ENCODE measurements around the gene MARK1.

The MARK1 gene

GRCh38 chr1:220701974-220702373 lies 174.0 kb downstream of the MARK1 start:
- H3K9ac ChIP-seq (ENCODE audit: low read length) = no peak overlapping the region
- no peaks in the 10 kb centered on the region for H4K20me1 ChIP-seq (ENCODE audit: insufficient read depth, low read length)
- no peak overlapping the region for H2AFZ ChIP-seq (ENCODE audit: low read length)
- no peaks in the 10 kb centered on the region for H3K9me2 ChIP-seq (replicated peaks; ENCODE audit: insufficient read depth, low read length)
- no peak for TF ChIP-seq EZH2phosphoT487 (IDR thresholded peaks at IDR 0.05; ENCODE audit: low read length)
- no peaks in the 10 kb centered on the region for H3K79me2 ChIP-seq (ENCODE audit: low read length)
- no peaks in the 10 kb centered on the region for H3K4me1 ChIP-seq (ENCODE audit: low read length)
- H3K4me2 ChIP-seq (ENCODE audit: low read depth, low read length) = no peak overlapping the region
- no peaks in the 10 kb centered on the region for H3K36me3 ChIP-seq (replicated peaks; ENCODE audit: insufficient read depth, low read length)
- H3K27ac ChIP-seq (ENCODE audit: low read length) = no peak overlapping the region
- H3F3A ChIP-seq (ENCODE audit: insufficient read depth, low read length) = no peaks in the 10 kb centered on the region
- no peak for DNase-seq
- H3K4me3 ChIP-seq (ENCODE audit: low read length) = no peak overlapping the region
- H3K27me3 ChIP-seq (replicated peaks; ENCODE audit: insufficient read depth, low read length) = no peaks in the 10 kb centered on the region
- H3K9me3 ChIP-seq (replicated peaks; ENCODE audit: insufficient read depth, low read length) = no peaks in the 10 kb centered on the region

GRCh38 chr1:220702733-220703270 lies 174.9 kb downstream of the MARK1 start:
- no peak overlapping the region for H2AFZ ChIP-seq (ENCODE audit: low read length)
- H3K9ac ChIP-seq (ENCODE audit: low read length) = no peak overlapping the region
- no peaks in the 10 kb centered on the region for H3F3A ChIP-seq (ENCODE audit: insufficient read depth, low read length)
- TF ChIP-seq EZH2phosphoT487 (IDR thresholded peaks at IDR 0.05; ENCODE audit: low read length) = no peak
- no peak for TF ChIP-seq EZH2 (optimal IDR thresholded peaks at IDR 0.05; ENCODE audit: low read depth, low read length)
- no peak for TF ChIP-seq CTCF (IDR thresholded peaks at IDR 0.05; ENCODE audit: low read length)
- H3K27me3 ChIP-seq (replicated peaks; ENCODE audit: insufficient read depth, low read length) = no peaks in the 10 kb centered on the region
- no peak overlapping the region for H3K4me2 ChIP-seq (ENCODE audit: low read depth, low read length)
- H3K36me3 ChIP-seq (replicated peaks; ENCODE audit: insufficient read depth, low read length) = no peaks in the 10 kb centered on the region
- DNase-seq = no peak
- no peak overlapping the region for H3K27ac ChIP-seq (ENCODE audit: low read length)
- no peaks in the 10 kb centered on the region for H4K20me1 ChIP-seq (ENCODE audit: insufficient read depth, low read length)
- H3K9me3 ChIP-seq (replicated peaks; ENCODE audit: insufficient read depth, low read length) = no peaks in the 10 kb centered on the region
- no peak overlapping the region for H3K4me3 ChIP-seq (ENCODE audit: low read length)
- no peaks in the 10 kb centered on the region for H3K79me2 ChIP-seq (ENCODE audit: low read length)
- no peaks in the 10 kb centered on the region for H3K4me1 ChIP-seq (ENCODE audit: low read length)
- no peaks in the 10 kb centered on the region for H3K9me2 ChIP-seq (replicated peaks; ENCODE audit: insufficient read depth, low read length)

DNA sequence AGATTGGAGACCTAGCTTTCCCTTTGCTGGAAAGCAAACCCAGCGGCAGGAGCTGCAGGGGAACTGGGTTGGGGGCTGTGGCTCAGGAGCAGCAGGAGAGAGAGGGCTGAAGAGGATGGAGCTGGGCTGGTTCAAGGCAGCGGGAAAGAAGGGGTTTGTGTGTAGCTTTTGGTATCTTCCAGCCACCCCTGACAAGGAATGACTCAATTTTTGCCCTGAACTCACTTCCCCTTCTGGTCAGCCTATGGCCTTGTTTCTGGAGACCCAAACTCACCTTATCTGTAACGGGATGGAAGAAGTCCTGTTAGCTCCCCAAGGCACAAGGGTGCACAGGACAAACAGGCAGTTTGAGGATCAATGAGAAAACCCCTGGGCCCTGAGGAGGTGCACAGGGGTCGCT lies 175.4 kb downstream of the MARK1 start:
- H3K4me2 ChIP-seq (ENCODE audit: low read depth, low read length) = no peak overlapping the region
- H3F3A ChIP-seq (ENCODE audit: insufficient read depth, low read length) = no peaks in the 10 kb centered on the region
- no peaks in the 10 kb centered on the region for H3K4me1 ChIP-seq (ENCODE audit: low read length)
- DNase-seq = no peak
- no peak overlapping the region for H3K4me3 ChIP-seq (ENCODE audit: low read length)
- H3K9ac ChIP-seq (ENCODE audit: low read length) = no peak overlapping the region
- no peak overlapping the region for H2AFZ ChIP-seq (ENCODE audit: low read length)
- TF ChIP-seq EZH2 (optimal IDR thresholded peaks at IDR 0.05; ENCODE audit: low read depth, low read length) (no peak), CTCF (IDR thresholded peaks at IDR 0.05; ENCODE audit: low read length) (no peak), EZH2phosphoT487 (IDR thresholded peaks at IDR 0.05; ENCODE audit: low read length) (no peak)
- H3K79me2 ChIP-seq (ENCODE audit: low read length) = no peaks in the 10 kb centered on the region
- H3K9me3 ChIP-seq (replicated peaks; ENCODE audit: insufficient read depth, low read length) = no peaks in the 10 kb centered on the region
- no peak overlapping the region for H3K27ac ChIP-seq (ENCODE audit: low read length)
- H3K36me3 ChIP-seq (replicated peaks; ENCODE audit: insufficient read depth, low read length) = no peaks in the 10 kb centered on the region
- no peaks in the 10 kb centered on the region for H3K9me2 ChIP-seq (replicated peaks; ENCODE audit: insufficient read depth, low read length)
- H3K27me3 ChIP-seq (replicated peaks; ENCODE audit: insufficient read depth, low read length) = no peaks in the 10 kb centered on the region
- no peaks in the 10 kb centered on the region for H4K20me1 ChIP-seq (ENCODE audit: insufficient read depth, low read length)

GRCh38 chr1:220705782-220706181 lies 177.8 kb downstream of the MARK1 start:
- TF ChIP-seq CTCF (IDR thresholded peaks at IDR 0.05; ENCODE audit: low read length) = no peak
- no peak for TF ChIP-seq EZH2 (optimal IDR thresholded peaks at IDR 0.05; ENCODE audit: low read depth, low read length)
- TF ChIP-seq EZH2phosphoT487 (IDR thresholded peaks at IDR 0.05; ENCODE audit: low read length) = no peak

More at GRCh38 chr1:220705782-220706181, 177.8 kb downstream of the MARK1 start:
- Histone ChIP-seq H3K4me3 (ENCODE audit: low read length) (no peak overlapping the region), H3K9me3 (replicated peaks; ENCODE audit: insufficient read depth, low read length) (no peaks in the 10 kb centered on the region), H3K9me2 (replicated peaks; ENCODE audit: insufficient read depth, low read length) (no peaks in the 10 kb centered on the region), H3K36me3 (replicated peaks; ENCODE audit: insufficient read depth, low read length) (no peaks in the 10 kb centered on the region), H4K20me1 (ENCODE audit: insufficient read depth, low read length) (no peaks in the 10 kb centered on the region), H3K9ac (ENCODE audit: low read length) (no peak overlapping the region), H3K27ac (ENCODE audit: low read length) (no peak overlapping the region), H3K4me2 (ENCODE audit: low read depth, low read length) (no peak overlapping the region), H2AFZ (ENCODE audit: low read length) (no peak overlapping the region), H3K79me2 (ENCODE audit: low read length) (no peaks in the 10 kb centered on the region), H3F3A (ENCODE audit: insufficient read depth, low read length) (no peaks in the 10 kb centered on the region), H3K27me3 (replicated peaks; ENCODE audit: insufficient read depth, low read length) (no peaks in the 10 kb centered on the region), H3K4me1 (ENCODE audit: low read length) (no peaks in the 10 kb centered on the region)
- no peak for DNase-seq
